H1 (cell line): ENCODE results near the gene LRIG2.

ENCODE experiments used
- ATF3 ChIP-seq: IDR thresholded peaks from 2 replicates; pipeline ENCODE4 v1.6.1; 2011; ENCODE audit warnings: low read depth, mild to moderate bottlenecking, low read length; ENCODE audit not compliant: insufficient read depth
- CREB1 ChIP-seq: IDR thresholded peaks from 2 replicates; pipeline ENCODE4 v1.6.1; 2012; ENCODE audit warnings: inconsistent platforms
- CTCF ChIP-seq, 3 experiments: IDR thresholded peaks; 1 replicate in 2 of 3; 2 replicates in 1 of 3; pipeline versions ENCODE4 v1.5.1 to v1.6.1; 2011; ENCODE audit warnings: low read length in 3 of 3, mild to moderate bottlenecking in 3 of 3, inconsistent platforms in 2 of 3, low read depth in 1 of 3, moderate library complexity in 1 of 3; ENCODE audit not compliant: insufficient read depth in 1 of 3; ENCODE audit errors: control extremely low read depth in 1 of 3
- EP300 ChIP-seq, 2 experiments: IDR thresholded peaks; 1 replicate in 1 of 2; 2 replicates in 1 of 2; pipeline ENCODE4 v1.6.1; 2011 to 2012; ENCODE audit warnings: low read depth in 2 of 2, low read length in 2 of 2, mild to moderate bottlenecking in 2 of 2, borderline replicate concordance in 1 of 2, inconsistent platforms in 1 of 2, moderate library complexity in 1 of 2
- GTF2F1 ChIP-seq: IDR thresholded peaks from 2 replicates; pipeline ENCODE4 v1.6.1; 2012; ENCODE audit warnings: low read depth, low read length, improper control_type of control experiment, borderline replicate concordance
- JUN ChIP-seq: IDR thresholded peaks from 2 replicates; pipeline ENCODE4 v1.6.1; 2011; ENCODE audit warnings: low read depth, mild to moderate bottlenecking, improper control_type of control experiment, low read length
- KDM5A ChIP-seq: fragments of 200-600 bp; IDR thresholded peaks from 2 replicates; pipeline ENCODE4 v1.7.1; 2012; ENCODE audit warnings: mild to moderate bottlenecking, low read length, inconsistent platforms, mixed read lengths
- MAX ChIP-seq: IDR thresholded peaks from 2 replicates; pipeline ENCODE4 v1.6.1; 2012; ENCODE audit warnings: inconsistent platforms
- POLR2A ChIP-seq, 2 experiments: IDR thresholded peaks; 1 replicate in 1 of 2; 2 replicates in 1 of 2; pipeline ENCODE4 v1.6.1; 2011; ENCODE audit warnings: low read depth in 2 of 2, low read length in 2 of 2, mild to moderate bottlenecking in 2 of 2; ENCODE audit errors: control extremely low read depth in 1 of 2
- SIX5 ChIP-seq: IDR thresholded peaks from 2 replicates; pipeline ENCODE4 v1.6.1; 2011; ENCODE audit warnings: mild to moderate bottlenecking, low read depth, low read length

- TF ChIP-seq CTCF (IDR thresholded peaks at IDR 0.05; ENCODE audit: control extremely low read depth in 1 of 3, insufficient read depth in 1 of 3, low read depth in 1 of 3, low read length in 3 of 3) (no peak), GTF2F1 (no peak), ATF3 (no peak), MAX (no peak), SIX5 (no peak), POLR2A (IDR thresholded peaks at IDR 0.05; ENCODE audit: control extremely low read depth in 1 of 2, low read depth in 2 of 2, low read length in 2 of 2) (no peak), JUN (no peak), EP300 (IDR thresholded peaks at IDR 0.05; ENCODE audit: borderline replicate concordance in 1 of 2, low read depth in 2 of 2, low read length in 2 of 2) (no peak), KDM5A (no peak), CREB1 (no peak)
Observed at GRCh38 chr1:113178522-113178921, 105.5 kb downstream of the LRIG2 start.
